MM.1S (cell line): ENCODE data around the gene DCAF4L1.

Experiments
- CTCF ChIP-seq: fragments of 300-600 bp; sonication (generic); IDR thresholded peaks from 2 replicates; pipeline ENCODE4 v1.5.1; 2016; ENCODE audit warnings: antibody characterized with exemption, low read length, mixed read lengths
- EZH2 ChIP-seq: fragments of 300-600 bp; sonication (generic); optimal IDR thresholded peaks from 2 replicates; pipeline ENCODE3; 2017; ENCODE audit warnings: low read depth, mild to moderate bottlenecking, antibody characterized with exemption, low read length, mixed read lengths
- EZH2phosphoT487 ChIP-seq: fragments of 300-600 bp; sonication (generic); IDR thresholded peaks from 2 replicates; pipeline ENCODE4 v1.6.1; 2018; ENCODE audit warnings: antibody characterized with exemption, low read length

DNA sequence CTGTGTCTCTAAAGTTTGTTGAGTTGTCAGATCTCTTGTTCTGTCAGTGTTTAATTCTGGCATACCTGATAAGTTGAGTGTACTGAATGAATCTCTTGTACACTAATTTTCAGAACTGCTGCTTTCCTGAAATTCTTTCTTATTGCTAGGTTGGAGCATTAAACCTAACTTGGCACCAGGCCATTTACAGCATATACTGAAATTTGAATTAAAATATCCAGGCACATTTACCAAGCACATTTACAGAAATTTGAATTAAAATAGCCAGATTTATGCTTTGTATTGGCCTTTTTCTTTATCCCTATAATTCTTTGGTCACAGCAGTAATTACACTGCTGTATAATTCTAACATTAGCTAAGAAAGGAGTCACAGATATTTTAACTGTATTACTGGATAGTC lies 37.5 kb upstream of the DCAF4L1 start:
- no peak for TF ChIP-seq CTCF
- no peak for TF ChIP-seq EZH2phosphoT487
- TF ChIP-seq EZH2 = no peak
